ENCODE measurements around the gene RIN1.

RIN1 gene

GRCh38 chr11:66341502-66342126, 5.4 kb upstream of the RIN1 start:
- no peaks in the 10 kb centered on the region for H3K9me3 Mint-ChIP-seq
- H3K36me3 Mint-ChIP-seq = peaks cover 4% of the 10 kb centered on the region
- no peak overlapping the region for H3K27ac Mint-ChIP-seq
- H3K4me1 Mint-ChIP-seq = peaks cover 39% of the 10 kb centered on the region
- no peak overlapping the region for H3K4me3 Mint-ChIP-seq
- H3K27me3 Mint-ChIP-seq = no peaks in the 10 kb centered on the region

- Mint-ChIP-seq H3K4me3 (no peak overlapping the region), H3K36me3 (peaks cover 4% of the 10 kb centered on the region), H3K9me3 (no peaks in the 10 kb centered on the region), H3K4me1 (peaks cover 40% of the 10 kb centered on the region), H3K27me3 (no peaks in the 10 kb centered on the region), H3K27ac (no peak overlapping the region)
Measured at GRCh38 chr11:66340596-66341501, 4.6 kb upstream of the RIN1 start.

DNA sequence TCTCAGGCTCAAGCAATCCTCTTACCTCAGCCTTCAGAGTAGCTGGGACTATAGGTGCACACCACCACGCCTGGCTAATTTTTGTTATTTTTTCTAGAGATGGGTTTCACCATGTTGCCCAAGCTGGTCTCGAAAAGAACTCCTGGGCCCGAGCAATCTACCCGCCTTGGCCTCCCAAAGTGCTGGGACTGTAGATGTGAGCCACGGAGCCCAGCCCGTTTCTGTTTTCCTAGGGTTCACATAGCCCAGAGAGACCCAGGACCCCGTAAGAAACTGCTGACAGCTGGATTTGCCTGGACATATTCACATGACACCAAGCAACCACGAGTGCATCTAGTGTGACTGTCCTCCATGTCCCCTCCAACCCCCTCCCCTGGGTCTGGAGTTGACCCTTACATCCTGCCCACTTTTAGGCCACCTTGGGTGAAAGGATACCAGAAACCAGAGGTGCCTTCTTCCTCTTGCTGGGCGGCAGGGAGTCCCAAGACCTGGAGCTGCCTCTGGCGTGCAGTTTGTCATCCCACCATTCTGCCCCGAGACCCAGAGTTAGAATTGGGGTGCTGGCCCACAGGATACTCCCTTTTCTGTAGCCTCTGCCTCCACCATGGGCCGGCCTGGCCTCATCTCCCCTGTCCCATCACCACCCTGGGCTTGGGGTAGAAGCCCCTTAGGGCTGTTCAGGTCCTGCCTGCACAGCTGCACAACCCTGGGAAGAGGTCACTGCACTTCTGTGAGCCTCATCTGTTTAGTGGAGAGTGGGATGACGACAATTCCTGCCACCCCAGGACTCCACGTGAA, 3.7 kb upstream of the RIN1 start:
- no peaks in the 10 kb centered on the region for H3K9me3 Mint-ChIP-seq
- peaks cover 4% of the 10 kb centered on the region for H3K36me3 Mint-ChIP-seq

DNA sequence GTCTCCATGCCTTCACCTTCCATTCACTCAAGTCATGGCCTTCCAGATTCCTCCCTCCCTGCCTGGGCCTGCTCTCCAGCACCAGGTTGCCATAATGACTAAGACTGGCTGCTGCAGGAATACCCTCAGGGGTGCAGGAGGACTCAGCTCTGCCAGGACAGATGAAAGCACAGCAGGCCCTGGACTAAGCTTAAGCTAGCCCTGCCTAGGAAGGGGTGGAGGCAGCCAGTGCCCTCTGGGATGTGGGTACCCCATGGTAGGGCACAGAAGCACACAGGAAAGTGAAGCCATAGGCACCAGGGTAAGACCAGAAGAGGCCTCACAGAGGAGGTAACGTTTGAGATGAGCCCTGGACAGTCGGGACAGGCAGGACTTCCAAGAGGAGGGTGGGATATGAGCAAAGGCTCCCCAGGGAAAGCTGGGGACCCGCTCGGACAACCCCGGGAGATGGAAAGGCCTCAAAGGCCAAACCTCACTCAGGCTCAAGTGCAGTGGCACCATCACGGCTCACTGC, 3.0 kb upstream of the RIN1 start:
- Mint-ChIP-seq H3K9me3 (no peaks in the 10 kb centered on the region), H3K4me3 (no peak overlapping the region), H3K27ac (no peak overlapping the region), H3K27me3 (no peaks in the 10 kb centered on the region), H3K4me1 (peaks cover 34% of the 10 kb centered on the region), H3K36me3 (peaks cover 4% of the 10 kb centered on the region)

More for the DNA sequence above, 3.7 kb upstream of the RIN1 start:
- Mint-ChIP-seq H3K4me1 (peaks cover 37% of the 10 kb centered on the region), H3K4me3 (no peak overlapping the region), H3K27me3 (no peaks in the 10 kb centered on the region), H3K27ac (no peak overlapping the region)

DNA sequence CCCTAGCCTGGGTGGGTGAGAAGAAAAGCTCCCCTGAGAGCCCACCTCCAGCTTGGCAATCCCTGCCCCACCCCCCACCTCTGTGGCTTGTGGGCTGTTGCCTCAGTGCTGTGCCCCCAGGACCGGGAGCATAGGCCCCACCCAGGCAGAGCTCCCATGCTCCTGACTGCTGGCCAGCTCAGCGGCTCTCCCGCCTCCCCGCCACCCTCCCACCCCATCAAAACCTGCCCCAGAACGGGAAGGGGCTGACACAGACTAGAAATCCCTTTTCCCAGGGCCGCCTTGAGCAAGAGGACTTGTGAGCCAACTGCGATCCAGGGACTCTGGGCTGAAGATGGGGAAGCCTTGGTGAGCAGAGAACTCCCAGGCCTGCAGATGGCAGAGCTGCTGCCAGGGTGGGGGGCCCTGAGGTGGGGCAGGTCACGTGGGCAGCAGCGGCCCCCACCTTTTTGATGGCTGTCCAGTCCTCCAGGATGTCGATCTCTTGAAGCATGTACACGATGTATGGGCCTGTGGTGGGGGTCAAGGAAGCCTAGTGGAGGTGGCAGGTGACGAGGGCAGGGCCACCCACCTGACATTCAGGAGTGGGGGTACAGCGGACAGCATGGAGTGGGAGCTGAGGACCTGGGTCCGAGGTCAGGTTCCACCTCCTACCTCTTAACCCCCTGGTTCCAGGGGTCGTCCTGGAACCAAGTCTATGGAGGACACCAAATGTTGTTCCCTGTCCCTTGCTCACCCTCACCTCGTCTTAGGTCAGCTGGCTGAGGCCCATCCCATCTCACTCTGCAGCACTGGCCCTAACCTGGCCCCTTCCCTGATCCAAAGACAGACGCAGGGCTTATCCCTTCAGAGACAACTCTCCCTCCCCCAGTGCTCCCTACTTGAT, 2.3 kb upstream of the RIN1 start:
- no peak overlapping the region for H3K4me3 Mint-ChIP-seq
- H3K4me1 Mint-ChIP-seq = peaks cover 32% of the 10 kb centered on the region
- H3K9me3 Mint-ChIP-seq = no peaks in the 10 kb centered on the region
- H3K27ac Mint-ChIP-seq = no peak overlapping the region
- H3K27me3 Mint-ChIP-seq = no peaks in the 10 kb centered on the region
- peaks cover 4% of the 10 kb centered on the region for H3K36me3 Mint-ChIP-seq

DNA sequence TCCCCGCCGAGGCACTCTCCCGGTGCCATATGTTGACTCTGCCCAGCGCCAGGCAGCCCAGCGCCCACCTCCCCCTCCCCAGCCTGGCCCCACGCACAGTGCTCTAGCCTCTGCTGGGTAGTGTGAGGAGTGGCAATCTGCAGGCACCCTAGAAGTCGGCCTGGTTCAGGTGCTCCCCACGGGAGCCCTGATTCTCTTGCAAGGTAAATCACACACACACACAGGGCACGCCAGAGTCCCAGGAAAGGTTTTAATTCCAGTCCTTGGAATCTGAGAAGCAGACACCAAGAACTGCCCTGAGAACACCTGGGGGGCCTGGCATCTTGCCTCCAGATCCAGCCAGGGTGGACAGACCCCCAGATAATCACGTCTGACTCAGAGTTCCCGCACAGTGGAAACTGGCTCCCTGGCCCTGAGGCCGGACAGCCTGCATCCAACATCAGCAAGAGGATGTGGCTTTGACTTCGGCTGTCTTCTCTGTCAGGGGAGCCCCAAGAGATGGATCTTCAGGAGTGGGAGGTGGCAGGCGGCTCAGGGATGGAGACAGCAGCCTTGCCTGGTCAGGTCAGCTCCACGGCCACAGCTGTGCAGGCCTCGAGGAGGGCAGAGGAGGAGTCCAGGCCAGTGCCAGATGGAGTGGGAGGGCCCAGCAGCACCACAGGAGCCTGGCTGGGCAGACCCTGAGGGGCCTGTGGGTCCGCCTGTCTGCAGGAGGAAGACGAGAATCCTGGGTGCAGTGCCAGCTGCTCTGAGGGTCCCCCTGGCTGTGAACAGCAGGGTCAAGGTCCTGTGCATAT, 1.1 kb upstream of the RIN1 start:
- peak overlapping the region; percentile 87 for H3K4me3 Mint-ChIP-seq
- peaks cover 22% of the 10 kb centered on the region for H3K4me1 Mint-ChIP-seq
- no peak overlapping the region for H3K27ac Mint-ChIP-seq
- H3K9me3 Mint-ChIP-seq = no peaks in the 10 kb centered on the region
- H3K36me3 Mint-ChIP-seq = peaks cover 4% of the 10 kb centered on the region
- no peaks in the 10 kb centered on the region for H3K27me3 Mint-ChIP-seq

GRCh38 chr11:66335531-66336233, 552 bp downstream of the RIN1 start:
- Mint-ChIP-seq H3K9me3 (no peaks in the 10 kb centered on the region), H3K27ac (no peak overlapping the region), H3K27me3 (no peaks in the 10 kb centered on the region), H3K4me1 (peaks cover 22% of the 10 kb centered on the region), H3K4me3 (peak overlapping the region; percentile 87), H3K36me3 (no peaks in the 10 kb centered on the region)

- H3K4me3 Mint-ChIP-seq = peak overlapping the region; percentile 62
- H3K4me1 Mint-ChIP-seq = peaks cover 22% of the 10 kb centered on the region
- no peaks in the 10 kb centered on the region for H3K9me3 Mint-ChIP-seq
- no peaks in the 10 kb centered on the region for H3K36me3 Mint-ChIP-seq
- no peaks in the 10 kb centered on the region for H3K27me3 Mint-ChIP-seq
- no peak overlapping the region for H3K27ac Mint-ChIP-seq
Measured at GRCh38 chr11:66334605-66335442, 1.4 kb downstream of the RIN1 start.

DNA sequence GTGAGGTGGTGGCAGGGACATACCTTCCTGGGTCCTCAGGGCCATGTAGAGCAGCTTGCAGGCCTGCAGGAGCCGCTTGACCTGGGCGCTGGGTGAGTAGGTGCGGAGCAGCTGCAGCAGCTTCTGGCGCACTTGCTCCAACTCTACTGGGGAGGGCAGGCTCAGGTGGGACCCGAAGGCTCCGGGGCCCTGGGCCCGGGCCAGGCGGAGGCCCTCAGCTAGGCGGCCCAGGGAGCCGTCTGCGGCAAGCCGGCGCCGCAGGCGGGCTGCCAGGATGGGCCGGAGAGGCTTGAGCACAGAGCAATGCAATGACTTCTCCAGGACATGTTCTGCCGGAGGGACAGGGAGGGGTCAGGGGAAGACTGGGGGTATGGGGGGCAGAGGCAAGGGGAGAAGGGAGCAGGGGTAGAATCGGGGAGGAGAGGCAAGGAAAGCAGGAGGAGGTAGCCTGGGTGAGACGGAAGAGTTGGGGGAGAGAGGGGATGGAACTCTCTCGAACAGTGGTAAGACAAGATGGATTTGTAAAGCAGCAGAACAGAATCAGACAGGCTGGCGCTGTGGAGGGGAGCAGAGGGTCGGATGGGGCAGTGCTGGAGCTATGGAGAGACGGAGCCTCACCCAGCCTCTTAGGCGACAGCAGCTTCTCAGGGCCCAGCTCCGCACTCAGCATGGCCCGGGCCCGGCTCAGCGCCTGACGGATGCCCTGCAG, 2.2 kb downstream of the RIN1 start:
- H3K27me3 Mint-ChIP-seq = no peaks in the 10 kb centered on the region
- H3K4me3 Mint-ChIP-seq = no peak overlapping the region
- H3K4me1 Mint-ChIP-seq = peaks cover 22% of the 10 kb centered on the region
- no peaks in the 10 kb centered on the region for H3K36me3 Mint-ChIP-seq
- H3K27ac Mint-ChIP-seq = no peak overlapping the region
- no peaks in the 10 kb centered on the region for H3K9me3 Mint-ChIP-seq

DNA sequence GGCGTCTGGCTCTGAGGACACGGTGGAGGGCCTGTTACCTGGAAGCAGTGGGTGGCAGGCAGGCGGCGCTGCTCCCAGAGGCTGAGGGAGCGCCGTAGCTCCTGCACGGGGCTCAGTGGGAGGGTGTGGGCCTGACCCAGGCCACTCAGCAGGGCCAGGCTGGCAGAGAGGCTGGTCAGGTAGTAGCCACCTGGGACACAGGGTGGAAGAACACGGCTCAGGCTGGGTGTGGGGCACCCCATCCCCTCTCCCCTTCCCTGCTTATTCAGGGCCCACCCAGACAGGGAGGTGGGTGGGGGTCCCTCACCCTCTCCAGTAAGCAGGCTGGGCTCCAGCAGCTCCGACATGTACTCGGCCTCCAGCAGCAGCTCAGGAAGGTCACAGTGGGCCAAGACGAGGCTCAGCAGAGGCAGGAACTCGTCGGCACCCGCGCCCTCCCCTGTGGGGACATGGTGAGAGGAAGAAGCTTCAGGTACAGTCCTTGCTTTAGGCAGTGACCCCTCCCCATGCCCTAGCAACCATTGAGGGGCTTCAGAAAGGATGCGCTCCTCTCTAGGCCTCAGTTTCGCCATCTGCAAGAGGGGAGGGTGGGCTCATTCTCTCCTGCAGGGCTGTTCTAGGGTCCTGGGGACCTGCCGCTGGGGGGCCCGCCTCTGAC, 2.9 kb downstream of the RIN1 start:
- no peaks in the 10 kb centered on the region for H3K9me3 Mint-ChIP-seq
- H3K27ac Mint-ChIP-seq = no peak overlapping the region
- H3K4me3 Mint-ChIP-seq = no peak overlapping the region
- no peaks in the 10 kb centered on the region for H3K27me3 Mint-ChIP-seq
- no peaks in the 10 kb centered on the region for H3K36me3 Mint-ChIP-seq
- peaks cover 27% of the 10 kb centered on the region for H3K4me1 Mint-ChIP-seq

DNA sequence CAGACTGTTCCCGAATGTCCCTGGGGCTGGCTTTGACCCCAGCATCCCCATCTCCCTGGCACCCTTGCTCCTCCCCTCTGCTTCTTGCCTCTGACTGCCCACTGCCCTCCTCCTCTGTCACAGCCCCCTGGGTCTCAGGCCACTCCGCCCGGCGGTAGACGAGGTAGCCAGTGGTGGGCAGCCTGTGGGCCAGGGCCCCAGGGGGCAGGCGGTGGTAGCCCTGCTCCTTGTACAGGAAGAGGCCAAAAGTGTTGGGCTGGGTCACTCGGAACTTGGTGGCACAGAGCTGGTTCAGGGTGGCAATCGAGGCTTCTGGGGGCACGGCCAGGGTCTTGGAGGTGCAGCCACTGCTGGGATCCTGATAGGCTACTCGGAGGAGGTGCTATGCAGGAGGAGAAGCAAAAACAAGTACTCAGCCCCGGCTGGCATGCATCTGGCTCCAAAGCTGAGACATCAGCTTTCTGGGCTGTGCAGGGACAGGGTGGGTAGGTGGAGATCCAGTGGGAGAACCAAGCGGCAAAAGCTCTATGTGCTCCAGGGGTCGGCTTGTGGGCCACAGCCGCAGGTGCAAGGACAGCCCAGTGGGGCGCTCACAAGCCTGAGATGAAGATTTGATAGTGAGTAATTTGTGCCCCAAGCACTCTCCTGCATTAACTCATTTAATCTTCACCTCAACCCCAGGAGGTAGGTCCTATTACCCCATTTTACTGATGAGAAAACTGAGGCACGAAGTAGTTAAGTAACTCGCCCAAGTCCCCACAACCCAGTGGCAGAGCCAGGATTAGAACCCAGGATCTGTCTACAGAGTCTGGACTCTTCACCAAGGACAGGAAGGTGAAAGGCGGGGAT, 3.6 kb downstream of the RIN1 start:
- Mint-ChIP-seq H3K4me3 (no peak overlapping the region), H3K4me1 (peaks cover 35% of the 10 kb centered on the region), H3K27me3 (no peaks in the 10 kb centered on the region), H3K27ac (no peak overlapping the region), H3K36me3 (no peaks in the 10 kb centered on the region), H3K9me3 (no peaks in the 10 kb centered on the region)
